ENCODE results near the gene REELD1.

Gene REELD1

GRCh38 chr4:146214238-146214637, at the start of gene REELD1:
REELD1 (plus strand) TSS chr4:146214538; CDS start chr4:146216953, 2,415 bp downstream.
- H3K27ac ChIP-seq = no peak within 1 kb of the TSS

GRCh38 chr4:146165221-146165620, 49.1 kb upstream of the REELD1 start:
- Histone ChIP-seq H3K4me3 (no peak overlapping the region), H3K27ac (no peak overlapping the region)

More at GRCh38 chr4:146214238-146214637, at the start of gene REELD1:
- no peak within 1 kb of the TSS for H3K4me3 ChIP-seq

GRCh38 chr4:146165840-146166239, 48.5 kb upstream of the REELD1 start:
- no peak overlapping the region for H3K4me3 ChIP-seq

GRCh38 chr4:146170149-146170548, 44.2 kb upstream of the REELD1 start:
- Histone ChIP-seq H3K27ac (no peak overlapping the region), H3K4me3 (no peak overlapping the region)

More at GRCh38 chr4:146165840-146166239, 48.5 kb upstream of the REELD1 start:
- peak overlapping the region in 1 of 21 experiments; percentile 25 for H3K27ac ChIP-seq

- peak within 1 kb of the TSS; percentile 83 to 99 (median 91) for H3K4me3 ChIP-seq
- peak within 1 kb of the TSS; percentile 87 to 98 (median 93) for H3K27ac ChIP-seq
Measured at GRCh38 chr4:146175541-146176453, 38.5 kb upstream of the REELD1 start, which contains the start of gene LSM6. LSM6 (plus strand) TSS chr4:146175718; CDS start chr4:146182922, 7,204 bp downstream.

- Histone ChIP-seq H3K27ac (peak overlapping the region in 1 of 21 experiments; percentile 93), H3K4me3 (peak overlapping the region in 3 of 7 experiments; percentile 87 to 93 (median 91))
Measured at GRCh38 chr4:146176891-146177290, 37.4 kb upstream of the REELD1 start.

- H3K27ac ChIP-seq = no peak overlapping the region
- no peak overlapping the region for H3K4me3 ChIP-seq
Measured at GRCh38 chr4:146178126-146178525, 36.2 kb upstream of the REELD1 start.

- Histone ChIP-seq H3K4me3 (no peak overlapping the region), H3K27ac (peak overlapping the region in 1 of 21 experiments; percentile 19)
Measured at GRCh38 chr4:146179784-146180370, 34.5 kb upstream of the REELD1 start.

GRCh38 chr4:146182443-146182842, 31.9 kb upstream of the REELD1 start:
- Histone ChIP-seq H3K27ac (no peak overlapping the region), H3K4me3 (no peak overlapping the region)

GRCh38 chr4:146183209-146183608, 31.1 kb upstream of the REELD1 start:
- Histone ChIP-seq H3K4me3 (no peak overlapping the region), H3K27ac (no peak overlapping the region)

GRCh38 chr4:146186041-146186440, 28.3 kb upstream of the REELD1 start:
- H3K4me3 ChIP-seq = no peak overlapping the region
- H3K27ac ChIP-seq = no peak overlapping the region

GRCh38 chr4:146186596-146186995, 27.7 kb upstream of the REELD1 start:
- Histone ChIP-seq H3K27ac (no peak overlapping the region), H3K4me3 (no peak overlapping the region)

GRCh38 chr4:146190456-146190855, 23.9 kb upstream of the REELD1 start:
- Histone ChIP-seq H3K4me3 (no peak overlapping the region), H3K27ac (no peak overlapping the region)

GRCh38 chr4:146191766-146192458, 22.4 kb upstream of the REELD1 start:
- Histone ChIP-seq H3K4me3 (no peak overlapping the region), H3K27ac (peak overlapping the region in 1 of 21 experiments; percentile 38)

- no peak overlapping the region for H3K27ac ChIP-seq
- H3K4me3 ChIP-seq = no peak overlapping the region
Measured at GRCh38 chr4:146193628-146194027, 20.7 kb upstream of the REELD1 start.

GRCh38 chr4:146194212-146194611, 20.1 kb upstream of the REELD1 start:
- no peak overlapping the region for H3K4me3 ChIP-seq

GRCh38 chr4:146202665-146203064, 11.7 kb upstream of the REELD1 start:
- no peak overlapping the region for H3K4me3 ChIP-seq
- H3K27ac ChIP-seq = no peak overlapping the region

More at GRCh38 chr4:146194212-146194611, 20.1 kb upstream of the REELD1 start:
- H3K27ac ChIP-seq = no peak overlapping the region

GRCh38 chr4:146207410-146207809, 6.9 kb upstream of the REELD1 start:
- H3K4me3 ChIP-seq = no peak overlapping the region

GRCh38 chr4:146210890-146211289, 3.4 kb upstream of the REELD1 start:
- Histone ChIP-seq H3K4me3 (no peak overlapping the region), H3K27ac (no peak overlapping the region)

More at GRCh38 chr4:146207410-146207809, 6.9 kb upstream of the REELD1 start:
- no peak overlapping the region for H3K27ac ChIP-seq

GRCh38 chr4:146211440-146211839, 2.9 kb upstream of the REELD1 start:
- Histone ChIP-seq H3K27ac (no peak overlapping the region), H3K4me3 (no peak overlapping the region)

Measured in skin epidermis (tissue), 12 donors.